Left colon (tissue), 2 donors: ENCODE results near the gene CMTM7. TPM values are rescaled to one million over a fixed set of nuclear protein-coding genes. Genes with fewer than 3 reads are reported as not detected.
"Not testable (repeated sequence)": the region's sequence is repeated elsewhere in the genome, so short reads cannot be mapped to it uniquely, and the experiment has no call there.

ENCODE experiments used
- ATAC-seq: fragments of 200-7000 bp; cut with Tn5 transposase; one replicate; pipeline ENCODE4 v1.9.1; 2020; ENCODE audit warnings: mild to moderate bottlenecking, moderate library complexity
- DNase-seq, 2 donors: peaks; one replicate each; pipeline ENCODE4 v3.0.0-alpha.2; 2020
- intact Hi-C, 2 donors: fragments of 100-400 bp; cut with DNase I in 1 of 2; cut with micrococcal nuclease in 1 of 2; formaldehyde crosslinking; loops; one replicate each; pipeline versions ENCODE4 v1.11.2 to v1.14.0; 2022; cut with DNase I, micrococcal nuclease
- total RNA-seq, 2 donors: library from RNA; stranded (reverse); fragmentation: NEBNext Ultra II Directional; extraction: Animal tissue kit (Norgen Biotek cat#: 25700); gene quantifications; one replicate each; pipeline ENCODE4 v1.2.1, GENCODE V29; 2021
- donor health status: DM: no; HTN: no; CAD: no.
- donor health status: DM: yes; HTN: yes; CAD: no.

CMTM7 gene
- total RNA-seq, 2 donors from 2014 or later, result 5.8 to 7.4 TPM

DNA sequence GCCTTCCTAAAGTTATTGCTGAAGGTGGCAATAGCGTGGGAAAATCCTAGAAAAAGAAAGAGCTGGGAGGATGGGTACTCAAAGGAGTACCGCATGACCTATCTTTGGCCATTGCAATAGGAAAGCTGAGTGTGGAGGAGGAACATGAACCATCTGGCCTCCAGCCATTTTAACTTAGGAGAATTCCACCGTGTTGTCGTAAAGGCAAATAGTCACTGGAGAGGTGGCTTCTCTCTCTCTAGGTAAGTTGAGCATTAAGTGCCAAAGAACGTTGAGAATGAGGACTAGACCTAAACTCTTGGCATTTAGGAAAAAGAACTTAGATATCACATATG, 16.1 kb upstream of the CMTM7 start:
- ATAC-seq, result no peak
- intact Hi-C loops, result loop anchor here in 1 of 2 donors (2.0 to 10.0 kb wide), 2 partner anchors 93 to 279 kb away; no protein-coding TSS in a partner anchor
- DNase-seq, result no peak

DNA sequence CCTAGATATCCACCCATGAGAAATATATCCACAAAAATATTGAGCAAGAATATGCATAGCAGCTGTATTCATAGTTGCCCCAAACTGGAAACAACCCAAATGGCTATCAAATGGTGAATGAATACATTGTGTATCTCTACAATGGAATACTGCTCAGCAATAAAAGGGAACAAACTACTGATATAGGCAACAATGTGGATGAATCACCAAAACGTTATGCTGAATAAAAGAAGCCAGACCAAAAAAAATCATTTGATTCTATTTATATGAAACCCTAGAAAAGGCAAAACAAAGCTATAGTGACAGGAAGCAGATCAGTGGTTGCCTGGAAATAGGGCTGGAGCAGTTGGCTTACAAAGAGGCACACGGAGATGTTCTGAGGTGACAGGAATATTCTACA, 15.5 kb upstream of the CMTM7 start:
- intact Hi-C loops, result loop anchor here in 1 of 2 donors (10.0 kb wide), 1 partner anchor 279 kb away; no protein-coding TSS in a partner anchor
- ATAC-seq (peak; percentile 36), DNase-seq (no peak)

DNA sequence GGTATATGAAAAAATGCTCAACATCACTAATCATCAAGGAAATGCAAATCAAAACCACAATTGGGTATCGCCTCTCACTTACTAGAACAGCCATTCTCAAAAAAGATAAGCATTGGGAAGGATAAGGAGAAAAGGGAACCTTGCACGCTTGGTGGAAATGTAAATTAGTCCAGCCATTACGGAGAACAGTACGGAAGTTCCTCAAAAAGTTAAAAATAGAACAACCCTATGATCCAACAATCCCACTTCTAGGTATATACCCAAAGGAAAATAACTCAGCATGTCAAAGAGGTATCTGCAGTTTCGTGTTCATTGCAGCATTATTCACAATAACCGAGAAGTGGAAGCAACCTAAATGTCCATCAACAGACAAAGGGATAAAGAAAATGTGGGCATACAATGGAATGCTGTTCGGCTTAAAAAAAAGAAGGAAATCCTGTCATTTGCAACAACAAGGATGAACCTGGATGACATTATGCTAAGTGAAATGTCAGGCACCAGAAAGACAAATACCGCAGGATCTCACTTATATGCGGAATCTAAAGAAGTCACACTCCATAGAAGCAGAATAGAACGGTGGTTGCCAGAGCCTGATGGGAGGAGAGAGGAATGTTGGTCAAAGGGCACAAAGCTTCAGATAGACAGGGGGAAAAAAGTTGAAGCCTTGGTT, 11.7 kb upstream of the CMTM7 start:
- no peak for DNase-seq

DNA sequence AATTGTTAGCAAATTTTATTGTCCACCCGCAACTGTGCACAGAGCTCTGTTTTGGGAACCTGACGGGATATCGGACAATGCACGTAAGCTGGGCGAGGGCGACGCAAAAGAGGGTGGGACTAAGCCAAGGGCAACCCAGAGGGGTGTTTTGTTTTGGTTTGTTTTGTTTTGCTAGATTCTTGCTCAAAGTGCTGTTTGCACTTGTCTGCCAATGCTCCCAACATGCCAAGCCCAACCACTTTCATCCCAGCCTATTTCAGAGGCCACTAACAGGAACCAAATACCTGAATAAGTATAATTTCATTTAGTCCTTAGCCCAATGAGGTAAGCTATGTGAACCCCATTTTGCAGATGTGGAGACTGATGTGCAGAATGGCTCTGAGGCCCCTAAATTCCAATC, 9.7 kb upstream of the CMTM7 start:
- intact Hi-C loops, result no loop called here
- DNase-seq (no peak), ATAC-seq (no peak)

More for the DNA sequence above, 11.7 kb upstream of the CMTM7 start:
- ATAC-seq, result no peak
- intact Hi-C loops, result loop anchor here in 1 of 2 donors (10.0 kb wide), 1 partner anchor 275 kb away; no protein-coding TSS in a partner anchor

DNA sequence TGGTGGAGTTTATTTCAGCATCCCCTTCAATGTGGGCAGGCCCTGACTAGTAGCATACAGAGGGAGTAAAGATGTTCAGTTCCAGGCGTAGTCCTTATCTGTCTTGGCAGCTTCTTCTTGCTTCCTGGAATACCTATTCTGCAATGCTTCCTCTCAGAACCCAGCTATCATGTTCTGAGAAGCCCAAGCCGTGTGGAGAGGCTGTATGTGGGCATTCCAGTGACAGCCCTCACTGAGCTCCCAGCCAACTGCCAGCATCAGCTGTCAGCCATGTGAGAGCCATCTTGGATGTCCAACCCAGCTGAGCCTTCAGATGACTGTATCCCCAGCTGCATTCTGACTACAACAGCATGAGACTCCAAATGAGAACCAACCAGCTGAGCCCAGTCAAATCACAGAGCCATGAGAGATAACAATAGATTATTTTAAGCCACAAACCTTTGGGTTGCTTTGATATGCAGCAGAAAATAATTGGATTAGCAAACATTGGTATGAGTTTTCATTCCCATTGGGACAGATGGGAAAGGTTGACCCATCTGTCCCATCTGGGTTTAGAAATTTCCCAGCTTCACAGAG, 8.4 kb upstream of the CMTM7 start:
- no peak for ATAC-seq
- intact Hi-C loops, result no loop called here
- DNase-seq, result no peak

DNA sequence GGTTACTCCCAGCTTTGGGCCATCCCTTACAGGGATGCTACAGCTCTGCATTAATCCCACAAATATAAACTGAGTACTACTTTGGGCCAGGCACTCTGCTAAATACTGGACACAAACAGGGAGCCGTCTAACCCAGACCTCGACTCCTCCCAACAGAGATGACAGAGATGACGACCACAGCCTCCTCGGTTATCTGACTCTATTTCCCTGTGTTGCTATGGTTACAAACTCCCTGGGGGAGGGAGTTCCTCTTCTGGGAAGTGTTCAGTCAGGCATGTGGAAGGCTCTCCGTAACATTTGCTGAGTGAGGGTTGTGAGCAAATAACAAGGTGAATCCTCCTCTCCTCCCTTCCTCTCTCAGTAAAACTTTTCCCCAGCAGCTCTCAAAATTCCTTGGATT, 6.7 kb upstream of the CMTM7 start:
- intact Hi-C loops, result no loop called here
- DNase-seq, result no peak
- ATAC-seq, result no peak

DNA sequence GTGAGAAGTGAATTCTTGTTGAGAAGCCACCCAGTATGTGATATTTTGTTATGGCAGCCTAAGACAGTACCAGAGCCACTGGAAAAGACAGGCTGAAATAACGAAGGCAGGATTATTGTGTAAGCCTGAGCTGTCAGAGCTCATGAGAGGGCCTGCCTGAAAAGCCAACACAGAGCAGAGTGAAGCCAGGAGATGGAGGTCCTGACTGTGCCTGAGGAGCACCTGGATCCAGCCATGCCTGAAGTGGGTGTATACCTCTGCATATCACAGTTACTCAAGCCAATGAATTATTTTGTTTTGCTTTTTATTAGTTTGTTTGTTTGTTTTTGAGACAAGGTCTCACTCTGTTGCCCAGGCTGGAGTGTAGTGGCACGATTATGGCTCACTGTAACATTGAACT, 4.1 kb upstream of the CMTM7 start:
- no peak for ATAC-seq

DNA sequence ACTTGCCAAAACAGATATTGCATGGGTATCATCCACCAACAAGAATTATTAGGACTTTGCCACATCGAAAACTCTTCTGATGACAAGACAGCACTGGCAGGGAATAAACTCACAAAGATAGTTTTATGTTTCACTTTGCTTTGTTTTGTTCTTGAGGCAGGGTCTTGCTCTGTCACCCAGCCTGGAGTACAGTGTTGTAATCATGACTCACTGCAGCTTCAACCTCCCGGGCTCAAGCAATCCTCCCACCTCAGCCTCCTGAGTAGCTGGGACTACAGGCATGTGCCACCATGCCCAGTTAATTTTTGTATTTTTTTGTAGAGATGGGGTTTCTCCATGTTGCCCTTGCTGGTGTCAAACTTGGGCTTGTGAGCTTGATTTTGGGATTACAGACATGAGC, 2.1 kb upstream of the CMTM7 start:
- ATAC-seq, DNase-seq, intact Hi-C loops: not testable (repeated sequence)

More for the DNA sequence above, 4.1 kb upstream of the CMTM7 start:
- intact Hi-C loops, result no loop called here
- no peak for DNase-seq

DNA sequence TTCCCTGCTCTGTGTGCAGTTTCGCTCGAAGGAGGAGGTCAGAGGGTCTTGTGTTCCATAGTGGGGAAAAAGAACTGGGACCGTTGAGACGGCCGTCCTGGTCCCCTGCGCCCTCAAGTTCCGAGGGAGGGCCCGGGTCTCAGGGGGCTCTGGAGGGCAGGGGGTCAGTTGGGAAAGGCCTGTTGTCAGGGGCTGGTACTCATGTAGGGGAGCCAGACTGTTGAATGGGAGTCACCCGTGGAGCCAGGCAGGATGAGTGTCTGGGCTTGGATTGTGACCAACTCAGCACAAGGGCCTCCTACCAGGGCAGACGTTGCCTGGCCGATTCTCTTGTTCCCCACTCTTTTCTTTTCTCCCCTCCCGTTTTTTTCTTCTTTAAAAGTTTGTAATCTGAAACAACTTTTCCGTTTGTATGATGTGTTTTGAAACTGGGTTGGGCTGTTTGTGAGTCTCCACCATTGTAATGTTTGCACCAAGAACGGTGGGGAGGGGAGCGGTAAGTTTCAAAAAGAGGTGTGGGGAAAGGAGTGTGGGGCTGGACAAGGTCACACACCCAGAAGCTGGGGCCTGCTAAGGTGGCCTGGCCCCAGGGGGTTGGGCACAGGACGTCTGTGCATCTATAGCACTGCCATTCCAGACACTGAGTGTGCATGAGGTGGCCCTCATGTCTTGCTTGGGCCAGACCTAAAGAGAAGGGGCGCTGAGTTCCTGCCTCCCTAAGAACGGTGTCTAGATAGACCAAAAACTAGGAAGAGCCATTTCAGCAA, 1.1 kb downstream of the CMTM7 start:
- intact Hi-C loops, result no loop called here
- ATAC-seq (peak; percentile 33), DNase-seq (peak; percentile 37 to 47)

DNA sequence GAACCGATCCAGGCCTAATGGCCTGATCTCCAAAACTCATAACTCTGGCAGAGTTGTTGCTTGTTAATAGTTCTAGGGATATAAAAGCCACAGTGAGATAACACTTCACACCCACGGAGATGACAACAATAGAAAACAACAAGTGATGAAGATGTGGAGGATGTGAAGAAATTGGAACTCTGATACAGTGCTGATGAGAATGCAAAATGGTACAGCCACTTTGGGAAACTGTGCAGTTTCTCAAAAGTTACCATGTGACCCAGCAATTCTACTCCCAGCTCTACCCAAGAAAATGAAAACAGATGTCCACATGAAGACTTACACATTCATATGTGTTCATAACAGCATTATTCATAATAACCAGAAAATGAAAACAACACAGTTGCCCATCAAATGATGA, 3.8 kb downstream of the CMTM7 start:
- DNase-seq (no peak), ATAC-seq (no peak)
- intact Hi-C loops, result no loop called here

DNA sequence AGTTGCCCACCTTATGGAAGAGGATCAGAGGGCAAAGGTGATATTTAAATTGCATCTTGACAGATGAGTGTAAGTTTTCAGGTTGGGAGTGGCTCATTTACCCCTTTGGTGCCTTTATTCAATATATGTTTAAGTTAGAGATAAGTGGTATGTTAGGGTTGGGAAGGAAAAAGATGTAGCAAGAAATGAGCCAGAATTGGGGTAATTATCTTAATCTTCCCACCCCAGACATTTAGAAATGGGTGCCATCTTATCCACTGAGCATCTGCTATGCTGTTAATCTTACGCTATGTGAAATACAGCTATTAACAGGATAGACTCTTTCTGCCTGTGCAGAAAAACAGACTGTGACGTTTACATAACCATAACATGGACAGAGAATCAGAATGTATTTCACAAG, 6.3 kb downstream of the CMTM7 start:
- DNase-seq (no peak), ATAC-seq (no peak)
- intact Hi-C loops, result no loop called here

DNA sequence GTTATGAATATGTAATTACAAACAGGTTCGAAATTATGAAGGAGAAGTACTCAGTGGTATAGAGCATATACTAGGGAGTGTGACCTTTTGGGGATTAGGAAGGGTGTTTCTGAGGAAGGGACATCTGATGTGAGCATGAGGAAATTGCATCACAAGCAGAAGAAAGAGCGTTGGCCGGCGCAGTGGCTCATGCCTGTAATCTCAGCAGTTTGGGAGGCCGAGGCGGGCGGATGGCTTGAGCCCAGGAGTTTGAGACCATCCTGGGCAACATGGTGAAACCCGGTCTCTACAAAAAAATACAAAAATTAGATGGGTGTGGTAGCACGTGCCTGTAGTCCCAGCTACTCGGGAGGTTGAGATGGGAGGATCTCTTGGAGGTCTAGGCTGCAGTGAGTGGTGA, 6.9 kb downstream of the CMTM7 start:
- ATAC-seq, result no peak
- intact Hi-C loops, result no loop called here
- DNase-seq, result peak in 1 of 2 donors; percentile 27

DNA sequence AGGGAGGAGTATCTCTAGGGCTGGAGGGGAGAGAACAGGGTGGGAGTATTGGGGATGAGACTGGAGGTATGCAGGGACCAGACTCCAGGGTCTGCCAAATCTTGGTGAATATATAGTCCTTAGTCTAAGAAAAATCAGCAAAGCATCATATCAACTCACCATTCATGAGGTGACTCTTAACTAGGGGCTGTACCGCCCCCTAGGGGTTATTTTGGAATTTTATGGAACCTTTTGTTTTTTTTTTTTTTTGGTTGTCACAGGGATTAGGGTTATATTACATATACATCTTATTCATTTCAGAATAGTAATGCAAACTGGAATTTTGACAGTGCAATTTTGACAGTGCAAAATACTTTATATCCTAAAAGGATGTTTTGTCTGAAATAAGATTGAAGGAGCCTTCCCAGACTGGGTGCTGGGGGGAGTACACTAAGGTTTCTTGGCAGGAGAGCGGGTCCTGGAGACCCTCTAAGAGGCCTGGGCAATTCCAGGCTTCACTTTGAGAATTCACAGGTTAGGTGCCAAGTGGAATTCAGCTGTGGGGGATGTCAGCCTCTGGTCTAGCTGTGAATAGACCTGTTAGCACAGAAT, 7.5 kb downstream of the CMTM7 start:
- DNase-seq (no peak), ATAC-seq (no peak)
- intact Hi-C loops, result no loop called here

DNA sequence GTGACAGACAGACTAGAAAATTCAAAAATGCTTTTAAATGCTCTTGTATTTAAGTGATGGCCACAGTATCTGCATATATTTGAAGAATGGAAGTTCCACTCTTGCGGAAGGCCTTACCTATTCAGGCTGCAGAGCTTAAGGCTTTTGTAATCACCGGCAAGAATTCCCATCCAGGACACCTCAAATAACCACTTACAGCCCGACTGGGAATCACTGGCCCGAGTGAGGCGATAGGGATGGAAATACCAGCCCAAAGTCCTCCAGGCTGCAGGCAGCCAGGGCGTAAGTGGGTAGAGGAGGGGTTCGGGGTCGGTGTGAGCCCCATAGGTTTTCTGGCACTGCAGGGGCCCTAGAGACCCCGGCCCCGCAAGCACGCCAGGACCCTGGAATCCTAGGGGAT, 9.5 kb downstream of the CMTM7 start:
- intact Hi-C loops, result no loop called here
- DNase-seq (no peak), ATAC-seq (peak; percentile 14)

DNA sequence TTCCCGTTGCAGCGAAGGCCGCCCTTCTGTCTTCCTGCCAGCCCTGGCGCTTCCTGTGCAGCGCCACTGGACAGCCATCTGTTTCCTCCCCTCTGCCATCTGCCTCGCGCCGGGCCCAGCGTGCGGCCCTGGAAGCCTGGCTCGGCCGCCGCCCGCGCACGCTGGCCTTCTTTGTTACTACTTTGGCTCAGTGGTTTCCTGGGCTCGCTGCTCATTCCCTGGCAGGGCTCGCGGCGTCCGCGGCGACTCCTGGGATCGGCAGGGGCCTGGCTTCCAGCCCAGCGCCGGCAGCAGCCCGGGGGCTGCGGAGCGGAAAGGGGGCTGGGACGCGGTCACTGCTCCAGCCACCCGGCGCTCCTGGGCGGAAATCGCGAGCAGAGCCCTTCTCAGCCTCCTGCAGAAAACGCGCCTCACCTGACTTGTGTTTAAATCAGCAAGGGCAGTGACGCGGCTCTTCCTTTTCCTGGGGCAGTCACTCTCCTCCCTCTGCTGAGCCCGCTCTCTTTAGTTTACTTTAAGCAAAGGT, 10.0 kb downstream of the CMTM7 start:
- peak; percentile 84 for ATAC-seq
- DNase-seq, result peak; percentile 79
- intact Hi-C loops, result no loop called here

DNA sequence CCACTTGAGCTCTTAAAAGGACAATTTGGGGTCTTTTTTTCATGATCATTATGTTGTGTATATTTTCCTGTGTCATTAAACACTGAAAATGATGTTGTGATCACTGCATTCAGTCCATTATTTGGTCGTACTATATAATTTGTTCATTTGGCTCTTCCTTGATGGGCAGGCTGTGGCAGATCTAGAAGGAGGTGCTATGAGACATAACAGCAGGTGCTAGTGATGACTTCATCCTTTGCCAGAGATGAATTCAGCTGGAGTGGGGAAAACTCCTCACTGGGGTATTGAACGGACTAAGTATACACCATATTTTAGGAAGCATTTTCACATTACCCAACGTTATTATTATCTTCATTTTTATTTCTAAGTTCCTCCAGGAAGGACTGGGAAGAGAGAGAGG, 12.0 kb downstream of the CMTM7 start:
- intact Hi-C loops, result no loop called here
- DNase-seq (no peak), ATAC-seq (no peak)

DNA sequence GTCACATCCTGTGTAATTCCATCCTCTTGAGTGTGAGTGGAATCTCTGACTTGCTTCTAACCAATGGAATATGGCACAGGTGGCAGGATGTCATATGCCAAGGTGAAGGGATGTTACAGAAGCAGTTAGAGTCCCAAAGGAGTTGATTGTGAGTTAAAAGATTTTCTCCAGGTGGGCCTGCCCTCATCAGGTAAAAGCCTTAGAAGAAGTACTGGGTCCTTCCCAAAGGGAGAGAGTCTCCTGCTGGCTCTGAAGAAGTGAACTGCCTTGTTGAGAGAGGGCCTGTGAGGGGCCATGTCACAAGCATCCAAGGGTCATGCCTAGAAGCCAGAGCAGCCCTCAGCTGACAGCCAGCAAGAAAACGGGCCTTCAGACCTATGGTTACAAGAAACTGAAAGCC, 13.1 kb downstream of the CMTM7 start:
- no peak for ATAC-seq
- DNase-seq, result no peak
- intact Hi-C loops, result no loop called here

DNA sequence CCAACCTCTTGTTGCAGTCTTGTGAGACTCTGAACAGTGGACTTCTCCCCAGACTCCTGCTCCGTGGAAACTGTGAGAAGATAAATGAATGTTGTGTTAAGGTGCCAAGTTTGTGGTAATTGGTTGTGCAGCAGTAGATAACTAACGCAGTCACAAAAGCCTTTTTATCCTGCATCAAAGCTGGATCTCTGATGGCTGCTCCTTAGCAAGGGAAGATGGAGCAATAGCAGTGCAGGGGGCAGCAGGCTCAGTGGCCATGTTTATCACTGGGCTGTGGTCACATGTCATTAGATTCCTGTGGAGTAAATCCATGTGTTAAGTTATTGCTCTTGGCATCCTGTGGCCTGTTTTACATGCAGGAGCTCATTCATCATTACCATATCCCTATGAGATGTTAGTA, 13.5 kb downstream of the CMTM7 start:
- intact Hi-C loops, result no loop called here
- no peak for ATAC-seq
- DNase-seq, result no peak

DNA sequence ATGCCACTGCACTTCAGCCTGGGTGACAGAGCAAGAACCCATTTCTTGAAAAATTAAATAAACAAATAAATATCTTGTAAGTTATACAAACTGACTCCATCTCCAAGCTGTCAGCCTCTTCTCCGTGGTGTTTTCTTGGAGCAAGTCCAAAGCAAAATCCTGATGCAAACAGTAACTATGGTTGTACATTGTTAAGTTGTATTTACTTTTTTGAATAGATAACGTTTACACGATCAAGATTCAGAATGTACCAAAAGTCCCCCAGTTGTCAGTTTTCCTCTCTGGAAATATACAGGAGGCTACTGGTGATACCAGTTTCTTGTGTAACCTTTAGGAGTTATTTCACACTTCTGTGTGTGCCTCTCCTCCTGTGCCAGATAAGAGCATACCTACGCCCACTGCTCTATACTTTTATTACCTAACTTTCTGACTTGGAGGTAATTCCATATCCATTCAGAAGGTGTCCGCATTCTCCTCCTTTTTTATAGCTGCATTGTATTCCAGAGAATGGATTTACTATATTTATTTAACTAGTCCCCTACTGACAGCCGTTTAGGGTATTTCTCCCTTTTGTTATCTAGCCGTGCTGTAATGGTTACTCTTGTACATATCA, 14.2 kb downstream of the CMTM7 start:
- DNase-seq, result peak in 1 of 2 donors; percentile 27
- peak; percentile 68 for ATAC-seq

More for the DNA sequence above, 14.2 kb downstream of the CMTM7 start:
- intact Hi-C loops, result no loop called here
